Stomach (tissue), 4 donors: Measurements from ENCODE around the gene ADAM12.

Experiments used
- EP300 ChIP-seq: sonication (generic); formaldehyde crosslinking; IDR thresholded peaks from one replicate; pipeline ENCODE4 v1.6.1; 2017; ENCODE audit warnings: antibody characterized with exemption
- TF ChIP-seq, protein P1 (sequence below), 7 experiments: fragments of 450-650 bp in 4 of 7; fragments of 200-600 bp in 3 of 7; sonication (generic) in 3 of 7; IDR thresholded peaks; one replicate each; pipeline ENCODE4 v1.5.1; 2016 to 2019; ENCODE audit warnings: antibody characterized with exemption in 7 of 7, control low read depth in 2 of 7, mild to moderate bottlenecking in 1 of 7

GRCh38 chr10:126375926-126376554 is 12.2 kb downstream of the ADAM12 start:
- TF ChIP-seq, protein P1, sequence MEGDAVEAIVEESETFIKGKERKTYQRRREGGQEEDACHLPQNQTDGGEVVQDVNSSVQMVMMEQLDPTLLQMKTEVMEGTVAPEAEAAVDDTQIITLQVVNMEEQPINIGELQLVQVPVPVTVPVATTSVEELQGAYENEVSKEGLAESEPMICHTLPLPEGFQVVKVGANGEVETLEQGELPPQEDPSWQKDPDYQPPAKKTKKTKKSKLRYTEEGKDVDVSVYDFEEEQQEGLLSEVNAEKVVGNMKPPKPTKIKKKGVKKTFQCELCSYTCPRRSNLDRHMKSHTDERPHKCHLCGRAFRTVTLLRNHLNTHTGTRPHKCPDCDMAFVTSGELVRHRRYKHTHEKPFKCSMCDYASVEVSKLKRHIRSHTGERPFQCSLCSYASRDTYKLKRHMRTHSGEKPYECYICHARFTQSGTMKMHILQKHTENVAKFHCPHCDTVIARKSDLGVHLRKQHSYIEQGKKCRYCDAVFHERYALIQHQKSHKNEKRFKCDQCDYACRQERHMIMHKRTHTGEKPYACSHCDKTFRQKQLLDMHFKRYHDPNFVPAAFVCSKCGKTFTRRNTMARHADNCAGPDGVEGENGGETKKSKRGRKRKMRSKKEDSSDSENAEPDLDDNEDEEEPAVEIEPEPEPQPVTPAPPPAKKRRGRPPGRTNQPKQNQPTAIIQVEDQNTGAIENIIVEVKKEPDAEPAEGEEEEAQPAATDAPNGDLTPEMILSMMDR (IDR thresholded peaks at IDR 0.05) = no peak
- no peak for TF ChIP-seq EP300
